PC-3 (cell line): Measurements from ENCODE around the gene SNRNP25. TPM values are rescaled to one million over a fixed set of nuclear protein-coding genes. Genes with fewer than 3 reads are reported as not detected.

Source experiments
- ATAC-seq: fragments of 200-7000 bp; cut with Tn5 transposase; 2 replicates; pipeline ENCODE4 v1.9.1; 2020; ENCODE audit warnings: mild to moderate bottlenecking, moderate library complexity
- BruUV-seq: library from RNA; stranded (reverse); fragments of 400-500 nt; replicated peaks from 2 replicates; lab custom pipeline; 2021; lab: Mats Ljungman, UMichigan
- CTCF ChIA-PET: fragments of 300-600 bp; sonication (Branson Sonifier 250); formaldehyde crosslinking; loops from one replicate; lab custom pipeline; 2022; ENCODE audit warnings: antibody characterized with exemption; lab: Charles Lee
- POLR2A ChIA-PET: fragments of 300-600 bp; sonication (Branson Sonifier 250); formaldehyde crosslinking; loops from one replicate; lab custom pipeline; 2022; ENCODE audit warnings: antibody characterized with exemption; ENCODE audit not compliant: unreplicated experiment; lab: Charles Lee
- DNase-seq: peaks from one replicate; pipeline ENCODE4 v3.0.0-alpha.2; 2015
- H2AFZ ChIP-seq: fragments of 300-600 bp; sonication (generic); 2 replicates; pipeline ENCODE4 v1.6.0; 2016; ENCODE audit warnings: antibody characterized with exemption, low read length
- H3F3A ChIP-seq: fragments of 300-600 bp; sonication (generic); one replicate; pipeline ENCODE4 v1.6.0; 2017; ENCODE audit warnings: antibody characterized with exemption, low read length, control low read depth, mild to moderate bottlenecking; ENCODE audit not compliant: unreplicated experiment
- H3K27ac ChIP-seq: fragments of 300-600 bp; sonication (generic); 2 replicates; pipeline ENCODE4 v1.5.1; 2016; ENCODE audit warnings: mild to moderate bottlenecking, low read length
- H3K27me3 ChIP-seq: fragments of 300-600 bp; sonication (generic); 2 replicates; pipeline ENCODE4 v1.6.1; 2016; ENCODE audit warnings: low read length, mixed read lengths
- H3K36me3 ChIP-seq: fragments of 300-600 bp; sonication (generic); 2 replicates; pipeline ENCODE4 v1.6.1; 2016; ENCODE audit warnings: low read depth, mixed run types, low read length, mixed read lengths
- H3K4me1 ChIP-seq: fragments of 300-600 bp; sonication (generic); 2 replicates; pipeline ENCODE4 v1.5.1; 2016; ENCODE audit warnings: low read length; ENCODE audit not compliant: insufficient read depth
- H3K4me2 ChIP-seq: fragments of 300-600 bp; sonication (generic); 2 replicates; pipeline ENCODE4 v1.6.0; 2016; ENCODE audit warnings: low read length
- H3K4me3 ChIP-seq: fragments of 300-600 bp; sonication (generic); 2 replicates; pipeline ENCODE4 v1.5.1; 2016; ENCODE audit warnings: mild to moderate bottlenecking, low read length, mixed read lengths
- H3K79me2 ChIP-seq: fragments of 300-600 bp; sonication (generic); 2 replicates; pipeline ENCODE4 v1.6.1; 2017; ENCODE audit warnings: low read length, mixed read lengths
- H3K9ac ChIP-seq: fragments of 300-600 bp; sonication (generic); 2 replicates; pipeline ENCODE4 v1.6.0; 2016; ENCODE audit warnings: mild to moderate bottlenecking, low read length
- H3K9me2 ChIP-seq: fragments of 300-600 bp; sonication (generic); replicated peaks from 2 replicates; pipeline ENCODE4 v1.6.1; 2016; ENCODE audit warnings: mixed run types, low read length, mixed read lengths
- H3K9me3 ChIP-seq: fragments of 300-600 bp; sonication (generic); 2 replicates; pipeline ENCODE4 v1.6.1; 2016; ENCODE audit warnings: low read length, mixed read lengths
- H4K20me1 ChIP-seq: fragments of 300-600 bp; sonication (generic); 2 replicates; pipeline ENCODE4 v1.6.1; 2016; ENCODE audit warnings: low read length, mixed read lengths
- CTCF ChIP-seq: fragments of 300-600 bp; sonication (generic); conservative IDR thresholded peaks from 2 replicates; pipeline ENCODE4 v1.5.1; 2017; ENCODE audit warnings: antibody characterized with exemption, low read depth, mild to moderate bottlenecking, low read length
- EZH2 ChIP-seq: fragments of 300-600 bp; sonication (generic); IDR thresholded peaks from one replicate; pipeline ENCODE4 v1.6.1; 2017; ENCODE audit warnings: antibody characterized with exemption, mild to moderate bottlenecking, low read length; ENCODE audit not compliant: unreplicated experiment
- EZH2phosphoT487 ChIP-seq: fragments of 300-600 bp; sonication (generic); IDR thresholded peaks from 2 replicates; pipeline ENCODE4 v1.6.1; 2018; ENCODE audit warnings: mild to moderate bottlenecking, antibody characterized with exemption, low read length, borderline replicate concordance
- intact Hi-C: fragments of 100-400 bp; cut with micrococcal nuclease; formaldehyde crosslinking; loops from 2 replicates; pipeline ENCODE4 v1.9.0; 2023
- total RNA-seq: library from RNA; depleted of rRNA; stranded (reverse); fragments of >200 nt; gene quantifications from 2 replicates; pipeline ENCODE4 v1.2.3, GENCODE V29; 2014

Gene SNRNP25
- total RNA-seq, 1 experiment from 2014 or later = 45.8 TPM

GRCh38 chr16:83060-83603 is 29.5 kb downstream of the SNRNP25 start:
- Histone ChIP-seq H3K4me2 (no peak overlapping the region), H2AFZ (no peak overlapping the region), H3K27me3 (no peaks in the 10 kb centered on the region), H4K20me1 (peaks cover 10% of the 10 kb centered on the region; the same call in 1 of the 2 replicates), H3K27ac (no peak overlapping the region), H3K9me2 (no peaks in the 10 kb centered on the region), H3K36me3 (no peaks in the 10 kb centered on the region; the same call in 1 of the 2 replicates), H3K9ac (no peak overlapping the region), H3K79me2 (peaks cover 10% of the 10 kb centered on the region), H3K4me3 (no peak overlapping the region), H3F3A (no peaks in the 10 kb centered on the region), H3K4me1 (peaks cover 21% of the 10 kb centered on the region), H3K9me3 (no peaks in the 10 kb centered on the region)
- POLR2A ChIA-PET = no interaction called here
- no TSS peak for BruUV-seq
- intact Hi-C loops = no loop called here
- no peak for DNase-seq
- no peak for ATAC-seq
- TF ChIP-seq EZH2phosphoT487 (no peak), EZH2 (no peak), CTCF (no peak)
- CTCF ChIA-PET = no interaction called here

- Histone ChIP-seq H3K79me2 (peaks cover 3% of the 10 kb centered on the region; the same call in 1 of the 2 replicates), H3K9me2 (no peaks in the 10 kb centered on the region), H3K27ac (peak overlapping the region; percentile 71), H3K36me3 (no peaks in the 10 kb centered on the region; the same call in 1 of the 2 replicates), H3K9me3 (no peaks in the 10 kb centered on the region), H3F3A (no peaks in the 10 kb centered on the region), H3K27me3 (no peaks in the 10 kb centered on the region), H3K9ac (no peak overlapping the region), H2AFZ (no peak overlapping the region), H3K4me1 (peaks cover 20% of the 10 kb centered on the region), H3K4me2 (peak overlapping the region; percentile 34; the same call in 1 of the 2 replicates), H4K20me1 (peaks cover 10% of the 10 kb centered on the region; the same call in 1 of the 2 replicates), H3K4me3 (no peak overlapping the region)
- ChIA-PET POLR2A (no interaction called here), CTCF (interaction anchor here (0.5 kb wide), 1 partner anchor 13 kb away, joined by 3 read pairs; no protein-coding TSS in a partner anchor)
- TF ChIP-seq EZH2phosphoT487 (no peak), CTCF (no peak), EZH2 (no peak)
- BruUV-seq = no TSS peak
- ATAC-seq (peak; percentile 8; the same call in 1 of the 2 replicates), DNase-seq (no peak)
- intact Hi-C loops = no loop called here
Measured at GRCh38 chr16:83781-84615, 30.4 kb downstream of the SNRNP25 start.
